K562 (cell line): Measurements from ENCODE around the gene THAP12. TPM values are rescaled to one million over a fixed set of nuclear protein-coding genes. Genes with fewer than 3 reads are reported as not detected.

Experiments used
- ATAC-seq: fragments of 200-7000 bp; cut with Tn5 transposase; 3 replicates; pipeline ENCODE4 v1.9.1; 2020; ENCODE audit warnings: moderate library complexity
- BruUV-seq: library from RNA; stranded (reverse); fragments of 400-500 nt; replicated peaks from 2 replicates; lab custom pipeline; 2021; lab: Mats Ljungman, UMichigan
- CTCF ChIA-PET: fragments of 300-600 bp; formaldehyde crosslinking; extraction: SDS; loops from one replicate; lab custom pipeline; 2021; ENCODE audit warnings: low intra/inter-chr PET ratio; lab: Yijun Ruan, JAX
- POLR2A ChIA-PET: fragments of 300-600, 350-650 bp; sonication (Branson Sonifier 250); formaldehyde crosslinking; extraction: SDS; loops from one replicate; lab custom pipeline; 2021; ENCODE audit warnings: antibody characterized with exemption, inconsistent platforms; lab: Yijun Ruan, JAX
- DNase-seq, 4 experiments: peaks; one replicate each; pipeline versions ENCODE4 v3.0.0 to v3.0.0-alpha.2; 2011 to 2018; ENCODE audit warnings: low spot score in 3 of 4, mixed read lengths in 3 of 4; ENCODE audit errors: extremely low read depth in 1 of 4
- FAIRE-seq: peaks from 2 replicates; lab custom pipeline; 2011; peaks lifted over from hg19 to GRCh38; lab: Jason Lieb, UNC
- H2AFZ ChIP-seq: 2 replicates; pipeline ENCODE4 v1.6.0; 2011; ENCODE audit warnings: low read depth, low read length, control low read depth, inconsistent platforms
- H3K27ac ChIP-seq: fragments of 200-600 bp; 3 replicates; pipeline ENCODE4 v1.8.0; 2011; ENCODE audit warnings: low read depth, mild to moderate bottlenecking, control low read depth, inconsistent platforms, low read length, moderate library complexity, mixed read lengths; ENCODE audit errors: extremely low read depth
- H3K27me3 ChIP-seq, 2 experiments: fragments of 300-600 bp in 1 of 2; 2 replicates in 1 of 2; 3 replicates in 1 of 2; pipeline versions ENCODE4 v1.6.0 to v1.8.0; 2011; ENCODE audit warnings: inconsistent platforms in 2 of 2, low read length in 2 of 2, mild to moderate bottlenecking in 1 of 2, mixed read lengths in 1 of 2, moderate library complexity in 1 of 2; ENCODE audit not compliant: control insufficient read depth in 2 of 2, insufficient read depth in 2 of 2
- H3K36me3 ChIP-seq: fragments of 300-600 bp; 3 replicates; pipeline ENCODE4 v1.8.0; 2011; ENCODE audit warnings: mild to moderate bottlenecking, low read length, inconsistent platforms; ENCODE audit not compliant: control insufficient read depth, insufficient read depth
- H3K4me1 ChIP-seq, 2 experiments: fragments of 200-600 bp in 1 of 2; replicated peaks in 1 of 2; 2 replicates in 1 of 2; 3 replicates in 1 of 2; pipeline versions ENCODE4 v1.5.1 to v1.8.0; 2011; ENCODE audit warnings: inconsistent platforms in 2 of 2, low read length in 2 of 2, mild to moderate bottlenecking in 1 of 2, mixed read lengths in 1 of 2, moderate library complexity in 1 of 2; ENCODE audit not compliant: control insufficient read depth in 2 of 2, insufficient read depth in 2 of 2
- H3K4me2 ChIP-seq: 2 replicates; pipeline ENCODE4 v1.6.1; 2011; ENCODE audit warnings: low read length, control low read depth, inconsistent platforms, mixed read lengths; ENCODE audit not compliant: insufficient read depth
- H3K4me3 ChIP-seq: fragments of 200-600 bp; sonication (generic), shearing (Covaris generic); 2 replicates; pipeline ENCODE4 v1.5.1; 2016; ENCODE audit warnings: control low read depth, inconsistent platforms
- H3K79me2 ChIP-seq: fragments of 200-600 bp; 3 replicates; pipeline ENCODE4 v1.8.0; 2011; ENCODE audit warnings: low read length, inconsistent platforms; ENCODE audit not compliant: control insufficient read depth, insufficient read depth
- H3K9ac ChIP-seq, 2 experiments: 2 replicates each; pipeline versions ENCODE4 v1.6.0 to v1.6.1; 2011; ENCODE audit warnings: low read depth in 2 of 2, low read length in 2 of 2, control low read depth in 1 of 2, inconsistent platforms in 1 of 2, mild to moderate bottlenecking in 1 of 2, mixed read lengths in 1 of 2; ENCODE audit not compliant: insufficient read depth in 1 of 2
- H3K9me1 ChIP-seq: one replicate; pipeline ENCODE4 v1.6.0; 2011; ENCODE audit warnings: inconsistent platforms, mild to moderate bottlenecking, low read length, moderate library complexity; ENCODE audit not compliant: control insufficient read depth, insufficient read depth
- H3K9me3 ChIP-seq: replicated peaks from 2 replicates; pipeline ENCODE4 v1.5.1; 2011; ENCODE audit warnings: low read depth, low read length, inconsistent platforms; ENCODE audit not compliant: control insufficient read depth, insufficient read depth
- H4K20me1 ChIP-seq: replicated peaks from 2 replicates; pipeline ENCODE4 v1.6.1; 2011; ENCODE audit warnings: low read length, inconsistent platforms, mixed read lengths; ENCODE audit not compliant: control insufficient read depth, insufficient read depth
- AFF1 ChIP-seq, 2 experiments: fragments of 450-650 bp; IDR thresholded peaks; 2 replicates each; pipeline ENCODE4 v1.6.1; 2018; ENCODE audit warnings: mild to moderate bottlenecking in 2 of 2, low read depth in 1 of 2; ENCODE audit not compliant: partially characterized antibody in 2 of 2
- ARHGAP35 ChIP-seq: fragments of 450-650 bp; IDR thresholded peaks from 2 replicates; pipeline ENCODE4 v1.6.1; 2018; ENCODE audit not compliant: partially characterized antibody
- BHLHE40 ChIP-seq: IDR thresholded peaks from 2 replicates; pipeline ENCODE4 v1.6.1; 2011; ENCODE audit warnings: low read length, improper control_type of control experiment
- BMI1 ChIP-seq: fragments of 150-350 bp; IDR thresholded peaks from 2 replicates; pipeline ENCODE4 v1.6.1; 2014; ENCODE audit warnings: low read length
- ESRRB ChIP-seq: fragments of 250-450 bp; sonication (Bioruptor Pico); IDR thresholded peaks from 2 replicates; pipeline ENCODE4 v1.5.0; 2020; ENCODE audit warnings: mild to moderate bottlenecking, moderate library complexity, borderline replicate concordance
- LARP7 ChIP-seq: fragments of 450-650 bp; IDR thresholded peaks from 2 replicates; pipeline ENCODE4 v1.6.1; 2016
- PPARD ChIP-seq: fragments of 250-450 bp; sonication (Bioruptor Pico); IDR thresholded peaks from 2 replicates; pipeline ENCODE4 v1.8.0; 2022; ENCODE audit warnings: inconsistent platforms, mild to moderate bottlenecking, moderate library complexity
- SIN3B ChIP-seq: fragments of 450-650 bp; IDR thresholded peaks from 2 replicates; pipeline ENCODE4 v1.6.1; 2017; ENCODE audit warnings: low read depth, mild to moderate bottlenecking, moderate library complexity
- SPI1 ChIP-seq: IDR thresholded peaks from 2 replicates; pipeline ENCODE4 v1.6.1; 2011; ENCODE audit warnings: low read depth, low read length, control low read depth, borderline replicate concordance
- ZNF695 ChIP-seq: fragments of 450-650 bp; formaldehyde crosslinking; IDR thresholded peaks from 2 replicates; pipeline ENCODE4 v1.4.0; 2020; ENCODE audit warnings: mild to moderate bottlenecking, moderate library complexity
- ZNF740 ChIP-seq, 3 experiments: fragments of 200-800 bp in 1 of 3; sonication (Bioruptor generic) in 1 of 3; sonication (generic) in 1 of 3; formaldehyde crosslinking in 1 of 3; IDR thresholded peaks; 2 replicates each; pipeline versions ENCODE4 v1.6.1 to v1.8.0; 2016 to 2022; ENCODE audit warnings: mild to moderate bottlenecking in 2 of 3, missing compliant biosample characterization in 2 of 3, missing genetic modification characterization in 2 of 3, missing genetic modification reagents in 1 of 3
- WGBS: fragments of 100-300 bp; shearing (Covaris generic); methylation state at CpG from one replicate; pipeline ENCODE4 v1.1.6; 2016; ENCODE audit warnings: low coverage, mixed read lengths; ENCODE audit not compliant: insufficient coverage; ENCODE audit errors: missing lambda C conversion rate; 5-methylcytosine and 5-hydroxymethylcytosine counted together
- in situ Hi-C: fragments of 300-500 bp; cut with MboI; formaldehyde crosslinking; loops from 4 replicates; pipeline ENCODE4 v1.15.0; 2018; ENCODE audit warnings: inconsistent platforms, mixed read lengths
- intact Hi-C: fragments of 100-400 bp; cut with micrococcal nuclease; formaldehyde crosslinking; loops from 2 replicates; pipeline ENCODE4 v1.14.2; 2022
- polyA plus RNA-seq, 8 experiments: library from polyadenylated mRNA; depleted of rRNA in 4 of 8; stranded (reverse) in 5 of 8; unstranded in 3 of 8; fragments of >200 nt; fragmentation: Nextera tagmentation in 2 of 8; fragmentation: Illumina TruSeq in 1 of 8; extraction: Ambion mirVana in 2 of 8; extraction: Trizol in 1 of 8; gene quantifications; 2 replicates each; pipeline versions ENCODE4 v1.2.1 to v1.2.3, GENCODE V29; 2011 to 2014; ENCODE audit warnings: inconsistent platforms in 1 of 8, missing spikeins in 1 of 8
- total RNA-seq, 7 experiments: library from RNA; depleted of rRNA in 6 of 7; stranded (reverse); fragments of >200 nt in 6 of 7; fragmentation: Illumina TruSeq in 2 of 7; extraction: Trizol in 2 of 7; gene quantifications; 2 replicates each; pipeline versions ENCODE4 v1.2.1 to v1.2.3, GENCODE V29; 2011 to 2021; ENCODE audit warnings: low replicate concordance in 1 of 7

The THAP12 gene
- total and polyA plus RNA-seq, 9 of the 15 experiments (the other 6 are each of a cell fraction or from before 2014, with no cell fraction given), result 28.1 to 103 (median 57.8) TPM

- Histone ChIP-seq H3K4me2 (no peak overlapping the region), H3K4me3 (no peak overlapping the region), H3K27ac (no peak overlapping the region), H3K9me1 (no peaks in the 10 kb centered on the region), H3K4me1 (no peaks in the 10 kb centered on the region), H3K9me3 (no peaks in the 10 kb centered on the region), H3K27me3 (no peaks in the 10 kb centered on the region; a peak in 2 of 5 replicates), H2AFZ (no peak overlapping the region), H3K9ac (no peak overlapping the region), H4K20me1 (no peaks in the 10 kb centered on the region), H3K36me3 (no peaks in the 10 kb centered on the region), H3K79me2 (no peaks in the 10 kb centered on the region)
- DNase-seq, result no peak
- no peak for ATAC-seq
- FAIRE-seq, result no peak
- ChIA-PET CTCF (no interaction called here), POLR2A (interaction anchor here (0.7 to 1.2 kb wide), 2 partner anchors 8 to 1777 kb away, joined by 3 to 4 read pairs; no protein-coding TSS in a partner anchor)
- TF ChIP-seq ZNF740 (CRISPR knock-in tag; IDR thresholded peaks at IDR 0.05) (no peak), ZNF740 (tag; IDR thresholded peaks at IDR 0.05) (no peak), ZNF695 (no peak), ARHGAP35 (no peak), SPI1 (no peak), BMI1 (no peak), BHLHE40 (no peak), SIN3B (no peak), PPARD (CRISPR knock-in tag) (no peak), ESRRB (no peak), AFF1 (IDR thresholded peaks at IDR 0.05; ENCODE audit: low read depth in 1 of 2, partially characterized antibody in 2 of 2) (no peak), LARP7 (no peak)
- in situ Hi-C loops, result no loop called here
- WGBS, result 18% methylated on average over 2 of the region's 2 CpGs
- intact Hi-C loops, result no loop called here
- no TSS peak for BruUV-seq
Measured at GRCh38 chr11:76388408-76388807, 7.5 kb upstream of the THAP12 start.
